Germinal center (tissue), 1 donor: ENCODE data around the gene UGT8.
"Not testable (repeated sequence)": the region's sequence is repeated elsewhere in the genome, so short reads cannot be mapped to it uniquely, and the experiment has no call there.

Experiments
- DNase-seq: peaks from one replicate; pipeline ENCODE4 v3.0.0; 2012; ENCODE audit warnings: mixed read lengths, low spot score

Gene UGT8

GRCh38 chr4:114606245-114606644 is 7.6 kb downstream of the UGT8 start:
- no peak for DNase-seq

DNA sequence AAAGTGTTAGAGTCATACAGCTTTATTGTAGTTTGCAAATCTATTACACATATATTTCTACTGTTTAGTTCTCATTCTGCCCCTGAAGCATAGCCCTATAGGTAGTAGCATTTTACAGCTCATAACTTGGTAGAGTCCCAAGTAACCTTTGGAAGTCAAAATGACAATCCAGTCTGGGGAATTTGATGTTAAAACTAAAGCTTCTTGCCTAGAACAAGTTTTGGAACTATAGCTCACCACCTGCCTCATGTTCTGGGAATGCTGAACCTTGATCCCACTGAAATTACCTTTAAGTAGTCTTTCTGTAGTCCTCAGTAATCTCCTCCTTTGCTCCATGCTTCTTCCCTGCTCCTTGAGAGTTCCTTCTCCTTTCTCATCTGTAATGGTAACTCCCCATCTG is 8.4 kb downstream of the UGT8 start:
- no peak for DNase-seq

DNA sequence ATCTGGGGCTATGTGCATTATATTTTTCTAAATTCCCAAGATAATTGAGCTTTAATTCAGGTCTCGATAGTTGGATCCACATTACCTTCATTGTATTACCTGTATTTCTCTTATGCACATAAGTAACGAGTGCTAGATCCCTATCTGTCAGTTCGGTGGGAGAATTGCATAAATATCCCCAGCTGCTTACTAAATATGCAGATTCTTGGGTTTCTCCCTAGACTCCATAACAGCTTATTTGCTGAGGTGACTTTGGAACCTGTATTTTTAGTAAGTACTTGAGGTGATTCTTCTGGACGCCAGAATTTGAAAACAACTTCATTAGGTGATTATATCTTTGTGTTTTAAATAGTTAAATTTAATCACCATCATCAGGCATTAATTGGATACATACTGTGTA is 15.0 kb downstream of the UGT8 start:
- no peak for DNase-seq

DNA sequence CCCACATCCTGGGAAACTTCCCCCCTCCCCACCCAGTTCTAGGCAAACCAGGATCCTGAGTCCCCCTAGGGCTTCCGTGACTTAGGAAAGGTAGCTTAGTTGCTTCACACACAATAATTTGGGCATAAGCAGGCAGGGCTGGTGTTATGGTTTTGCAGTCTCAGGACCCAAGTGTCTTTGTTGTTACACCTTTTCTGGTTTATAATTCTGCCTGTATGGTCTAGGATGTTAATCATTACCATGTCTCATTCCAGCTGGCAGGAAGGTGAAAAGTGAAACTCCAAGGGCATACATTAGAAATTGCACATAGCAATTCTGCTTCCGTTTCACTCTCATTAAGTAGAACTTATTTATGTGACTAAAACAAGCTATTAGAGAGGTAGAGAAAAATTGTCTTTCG is 16.8 kb downstream of the UGT8 start:
- DNase-seq, result no peak

GRCh38 chr4:114616036-114616435 is 17.4 kb downstream of the UGT8 start:
- DNase-seq, result not testable (repeated sequence)

- DNase-seq, result no peak
Observed at GRCh38 chr4:114626196-114626595, 27.6 kb downstream of the UGT8 start.

- DNase-seq, result no peak
Observed at GRCh38 chr4:114636192-114636935, 37.8 kb downstream of the UGT8 start.

DNA sequence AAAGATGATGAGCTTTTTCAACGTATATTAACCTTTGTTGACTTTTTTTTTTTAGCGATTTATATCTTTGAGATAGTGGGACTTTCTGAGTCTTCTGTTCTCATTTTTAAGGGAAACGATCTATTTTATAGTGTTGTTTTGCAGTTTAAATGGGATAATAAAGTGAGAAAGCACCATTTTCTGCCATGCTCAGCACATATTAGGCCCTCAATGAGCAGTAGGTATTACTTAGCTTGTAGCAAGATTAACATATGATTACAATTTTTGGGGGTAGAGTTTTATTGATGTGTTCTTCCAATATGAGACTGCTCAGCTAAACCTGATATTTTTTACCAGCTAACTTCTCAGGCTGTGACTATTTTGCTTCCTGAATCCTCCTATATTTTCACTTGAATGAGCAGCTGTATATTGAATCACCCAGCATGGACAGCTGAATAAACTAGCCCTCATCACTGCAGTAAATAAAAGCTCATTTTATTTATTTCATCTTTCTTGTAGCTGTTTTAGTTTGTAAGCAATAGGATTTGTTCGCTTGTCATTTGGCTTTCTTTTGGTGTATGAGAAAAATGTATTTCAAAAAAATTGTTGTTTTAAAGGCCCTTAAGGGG is 43.7 kb downstream of the UGT8 start:
- DNase-seq, result no peak

GRCh38 chr4:114649908-114650307 is 51.3 kb downstream of the UGT8 start:
- no peak for DNase-seq

DNA sequence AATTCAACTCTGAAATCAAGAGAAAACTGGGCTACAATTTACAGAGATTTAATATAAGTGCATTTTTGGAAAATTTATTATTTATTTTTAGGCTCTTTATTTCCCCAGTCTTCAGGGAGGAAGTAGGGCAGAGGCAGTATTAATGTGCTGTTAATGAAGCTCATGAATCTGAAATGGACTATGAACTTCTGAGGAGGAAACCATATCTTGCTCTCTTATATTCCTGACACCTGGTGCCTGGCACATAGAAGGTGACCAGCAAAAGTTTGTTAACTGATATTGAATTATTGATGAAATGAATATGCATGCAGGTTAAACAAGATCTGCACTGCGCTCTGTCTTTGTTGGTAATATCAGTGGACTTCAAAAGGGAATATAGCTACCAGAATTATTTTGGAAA is 55.1 kb downstream of the UGT8 start:
- DNase-seq, result no peak

DNA sequence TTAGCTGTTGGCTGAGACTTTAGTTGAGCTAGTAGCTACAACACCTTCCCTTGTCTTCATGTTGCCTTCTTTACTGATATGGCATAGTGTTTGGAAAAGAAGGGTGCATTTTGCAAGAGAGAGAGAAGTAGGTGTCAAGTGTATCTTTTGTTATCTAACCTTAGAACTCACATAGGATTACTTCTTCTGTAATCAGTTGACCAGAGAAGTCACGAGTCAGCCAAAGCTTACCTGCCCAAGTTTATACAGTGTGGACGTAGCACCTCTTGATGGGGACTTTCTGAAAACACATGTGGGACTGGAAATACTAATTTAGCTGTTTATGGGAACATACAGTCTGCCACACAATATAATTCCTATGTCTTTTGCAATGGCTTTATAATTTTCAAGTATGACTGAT is 56.0 kb downstream of the UGT8 start:
- DNase-seq, result no peak

- no peak for DNase-seq
Observed at GRCh38 chr4:114658179-114658578, 59.6 kb downstream of the UGT8 start.

- DNase-seq, result no peak
Observed at GRCh38 chr4:114658776-114659175, 60.2 kb downstream of the UGT8 start.

- DNase-seq, result peak; percentile 57
Observed at GRCh38 chr4:114659386-114660008, 60.9 kb downstream of the UGT8 start.

DNA sequence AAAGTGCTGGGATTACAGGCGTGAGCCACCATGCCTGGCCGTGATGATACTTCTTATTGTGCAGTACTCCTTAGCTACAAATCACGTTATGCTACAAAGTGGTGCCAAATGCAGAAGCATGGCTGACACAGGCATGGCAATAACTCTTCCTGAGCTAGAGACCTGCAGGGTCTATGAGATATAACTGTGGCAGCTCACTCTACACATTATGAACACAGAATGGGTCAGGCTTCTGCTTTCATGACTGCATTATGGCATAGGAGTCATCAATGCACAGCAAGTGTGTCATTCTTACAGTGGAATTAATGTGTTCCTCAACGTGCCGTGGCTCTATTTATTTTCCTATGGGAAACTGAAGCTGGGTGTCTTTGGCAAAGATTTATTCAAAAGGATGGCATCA is 64.5 kb downstream of the UGT8 start:
- no peak for DNase-seq

GRCh38 chr4:114668577-114668976 is 70.0 kb downstream of the UGT8 start:
- no peak for DNase-seq

DNA sequence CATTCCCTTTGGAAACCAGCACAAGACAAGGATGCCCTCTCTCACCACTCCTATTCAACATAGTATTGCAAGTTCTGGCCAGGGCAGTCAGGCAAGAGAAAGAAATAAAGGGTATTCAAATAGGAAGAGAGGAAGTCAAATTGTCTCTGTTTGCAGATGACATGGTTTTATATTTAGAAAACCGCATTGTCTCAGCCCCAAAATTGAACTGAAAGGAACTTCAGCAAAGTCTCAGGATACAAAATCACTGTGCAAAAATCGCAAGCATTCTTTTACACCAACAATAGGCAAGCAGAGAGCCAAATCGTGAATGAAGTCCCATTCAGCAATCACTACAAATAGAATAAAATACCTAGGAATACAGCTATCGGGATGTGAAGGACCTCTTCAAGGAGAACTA is 72.1 kb downstream of the UGT8 start:
- not testable (repeated sequence) for DNase-seq

GRCh38 chr4:114673306-114673705 is 74.7 kb downstream of the UGT8 start:
- DNase-seq, result no peak

DNA sequence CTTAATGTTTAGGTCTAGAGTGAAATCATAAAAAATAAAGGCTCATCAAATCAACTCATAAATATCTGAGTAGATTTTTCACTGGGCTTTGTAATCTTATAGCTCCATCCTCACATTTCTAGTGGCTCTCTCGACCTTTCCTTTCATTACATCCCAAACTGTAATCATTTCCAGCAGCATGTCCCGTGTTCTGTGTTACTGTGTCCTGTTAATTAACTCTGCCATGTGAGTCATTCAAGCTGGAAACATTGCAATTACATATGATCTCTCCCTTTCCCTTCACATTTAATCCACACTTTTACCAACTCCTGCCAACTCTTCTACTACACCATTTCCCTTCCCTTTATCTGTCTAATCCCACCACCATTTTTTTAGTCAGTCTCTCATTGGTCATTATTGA is 75.5 kb downstream of the UGT8 start:
- no peak for DNase-seq

GRCh38 chr4:114677346-114677979 is 78.9 kb downstream of the UGT8 start:
- DNase-seq, result no peak

DNA sequence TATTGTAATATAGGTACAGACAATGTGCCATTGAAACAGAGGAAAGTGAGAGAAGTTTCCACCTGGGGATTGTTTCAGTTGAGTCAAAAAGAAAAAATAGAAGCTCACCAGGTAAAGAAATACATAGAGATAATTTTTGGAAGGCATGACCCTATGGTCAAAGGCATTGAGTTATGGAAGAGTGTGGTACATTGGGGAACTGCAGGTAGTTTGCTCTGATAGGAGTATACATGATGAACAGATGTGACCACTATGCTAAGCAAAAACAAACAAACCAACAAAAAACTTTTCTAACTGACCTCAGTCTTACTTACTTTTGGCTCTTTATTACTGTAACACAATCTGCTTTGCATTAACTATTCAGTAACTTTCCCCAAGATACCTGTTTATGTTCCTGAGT is 85.9 kb downstream of the UGT8 start:
- DNase-seq, result no peak

- no peak for DNase-seq
Observed at GRCh38 chr4:114688059-114688458, 89.5 kb downstream of the UGT8 start.

DNA sequence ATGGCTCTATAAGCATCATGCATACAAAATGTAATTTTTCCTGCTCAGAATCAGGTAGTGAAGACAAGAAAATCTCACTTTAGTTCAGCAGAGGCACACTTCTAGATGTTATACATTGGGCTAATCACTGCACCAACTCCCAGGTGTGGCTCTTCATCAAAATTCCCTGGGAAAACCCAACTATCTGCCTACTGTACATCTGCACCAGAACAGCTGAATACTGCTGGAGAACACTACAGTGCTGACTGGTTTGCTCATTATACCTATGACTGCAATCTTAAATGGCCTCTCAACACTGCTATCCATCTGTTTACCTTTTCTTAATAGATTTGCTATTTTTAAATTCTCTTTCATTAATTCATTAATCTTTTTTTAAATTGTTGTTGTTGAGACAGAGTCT is 92.0 kb downstream of the UGT8 start:
- DNase-seq, result no peak
